ENCODE results near the gene SLC2A9.

Gene SLC2A9

GRCh38 chr4:10045481-10045880, 24.2 kb upstream of the SLC2A9 start:
- no peak for DNase-seq (ENCODE audit: low read depth)

- no peak for DNase-seq (ENCODE audit: low read depth)
Observed at GRCh38 chr4:10041036-10041435, 19.7 kb upstream of the SLC2A9 start.

- no peak for DNase-seq (ENCODE audit: low read depth)
Observed at GRCh38 chr4:10040049-10040892, 19.0 kb upstream of the SLC2A9 start.

- no peak for DNase-seq (ENCODE audit: low read depth)
Observed at GRCh38 chr4:10036807-10037342, 15.6 kb upstream of the SLC2A9 start.

GRCh38 chr4:10035130-10035529, 13.8 kb upstream of the SLC2A9 start:
- no peak for DNase-seq (ENCODE audit: low read depth)

- DNase-seq (ENCODE audit: low read depth) = no peak
Observed at GRCh38 chr4:10034612-10035104, 13.4 kb upstream of the SLC2A9 start.

GRCh38 chr4:10034136-10034535, 12.8 kb upstream of the SLC2A9 start:
- no peak for DNase-seq (ENCODE audit: low read depth)

- DNase-seq (ENCODE audit: low read depth) = peak; percentile 68
Observed at GRCh38 chr4:10033191-10033881, 12.0 kb upstream of the SLC2A9 start.

- DNase-seq (ENCODE audit: low read depth) = no peak
Observed at GRCh38 chr4:10032625-10033024, 11.3 kb upstream of the SLC2A9 start.

- DNase-seq (ENCODE audit: low read depth) = no peak
Observed at GRCh38 chr4:10031668-10032590, 10.6 kb upstream of the SLC2A9 start.

- DNase-seq (ENCODE audit: low read depth) = no peak
Observed at GRCh38 chr4:10030972-10031667, 9.8 kb upstream of the SLC2A9 start.

- DNase-seq (ENCODE audit: low read depth) = no peak
Observed at GRCh38 chr4:10029403-10029802, 8.1 kb upstream of the SLC2A9 start.

- DNase-seq (ENCODE audit: low read depth) = no peak
Observed at GRCh38 chr4:10028910-10029309, 7.6 kb upstream of the SLC2A9 start.

- DNase-seq (ENCODE audit: low read depth) = no peak
Observed at GRCh38 chr4:10026485-10026884, 5.2 kb upstream of the SLC2A9 start.

- DNase-seq (ENCODE audit: low read depth) = no peak
Observed at GRCh38 chr4:10025230-10025806, 4.0 kb upstream of the SLC2A9 start.

GRCh38 chr4:10024303-10024702, 3.0 kb upstream of the SLC2A9 start:
- no peak for DNase-seq (ENCODE audit: low read depth)

- DNase-seq (ENCODE audit: low read depth) = no peak
Observed at GRCh38 chr4:10023806-10024205, 2.5 kb upstream of the SLC2A9 start.

GRCh38 chr4:10023050-10023419, 1.7 kb upstream of the SLC2A9 start:
- no peak for DNase-seq (ENCODE audit: low read depth)

- no peak for DNase-seq (ENCODE audit: low read depth)
Observed at GRCh38 chr4:10022346-10023049, 1.2 kb upstream of the SLC2A9 start.

- no peak for DNase-seq (ENCODE audit: low read depth)
Observed at GRCh38 chr4:10021653-10022023, 341 bp upstream of the SLC2A9 start.
